Measurements from ENCODE around the gene BICD2. TPM values are rescaled to one million over a fixed set of nuclear protein-coding genes. Genes with fewer than 3 reads are reported as not detected.

BICD2 gene
- total and polyA plus RNA-seq, 2 of the 13 experiments (the other 11 are each of a cell fraction or from before 2014, with no cell fraction given) = 5.1 to 17.4 TPM

- TF ChIP-seq, protein P1, sequence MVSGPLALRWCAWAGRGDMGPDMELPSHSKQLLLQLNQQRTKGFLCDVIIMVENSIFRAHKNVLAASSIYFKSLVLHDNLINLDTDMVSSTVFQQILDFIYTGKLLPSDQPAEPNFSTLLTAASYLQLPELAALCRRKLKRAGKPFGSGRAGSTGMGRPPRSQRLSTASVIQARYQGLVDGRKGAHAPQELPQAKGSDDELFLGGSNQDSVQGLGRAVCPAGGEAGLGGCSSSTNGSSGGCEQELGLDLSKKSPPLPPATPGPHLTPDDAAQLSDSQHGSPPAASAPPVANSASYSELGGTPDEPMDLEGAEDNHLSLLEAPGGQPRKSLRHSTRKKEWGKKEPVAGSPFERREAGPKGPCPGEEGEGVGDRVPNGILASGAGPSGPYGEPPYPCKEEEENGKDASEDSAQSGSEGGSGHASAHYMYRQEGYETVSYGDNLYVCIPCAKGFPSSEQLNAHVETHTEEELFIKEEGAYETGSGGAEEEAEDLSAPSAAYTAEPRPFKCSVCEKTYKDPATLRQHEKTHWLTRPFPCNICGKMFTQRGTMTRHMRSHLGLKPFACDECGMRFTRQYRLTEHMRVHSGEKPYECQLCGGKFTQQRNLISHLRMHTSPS (CRISPR knock-in tag; IDR thresholded peaks at IDR 0.05; ENCODE audit: low read depth) = peak; percentile 15; the same call in 1 of the 2 replicates
- TF ChIP-seq AGO2 (optimal IDR thresholded peaks at IDR 0.05; ENCODE audit: low read depth, low read length) (peak; percentile 94), TP53 (CRISPR knock-in tag; conservative IDR thresholded peaks at IDR 0.05) (no peak), RBM39 (IDR thresholded peaks at IDR 0.05; ENCODE audit: low read depth, low read length, poor library complexity, severe bottlenecking) (peak; percentile 96), KDM2A (CRISPR knock-in tag; IDR thresholded peaks at IDR 0.05; ENCODE audit: borderline replicate concordance, low read depth) (peak; percentile 88), MED13 (CRISPR knock-in tag; IDR thresholded peaks at IDR 0.05) (0 out of 2 replicates have a peak, but pooled peaks have one; percentile 37), ZNF782 (CRISPR knock-in tag; IDR thresholded peaks at IDR 0.05; ENCODE audit: borderline replicate concordance) (no peak), RARG (CRISPR knock-in tag; IDR thresholded peaks at IDR 0.05; ENCODE audit: low read depth) (no peak), ZBTB7A (CRISPR knock-in tag; IDR thresholded peaks at IDR 0.05) (0 out of 2 replicates have a peak, but pooled peaks have one; percentile 24), ZBTB4 (CRISPR knock-in tag; IDR thresholded peaks at IDR 0.05; ENCODE audit: borderline replicate concordance) (no peak), ZNF530 (CRISPR knock-in tag; IDR thresholded peaks at IDR 0.05; ENCODE audit: low read depth) (no peak), IKZF1 (IDR thresholded peaks at IDR 0.05) (no peak), NFRKB (IDR thresholded peaks at IDR 0.05) (no peak), FOXA1 (IDR thresholded peaks at IDR 0.05) (no peak), FOXA1 (CRISPR knock-in tag; IDR thresholded peaks at IDR 0.05) (no peak), ZNF615 (CRISPR knock-in tag; IDR thresholded peaks at IDR 0.05; ENCODE audit: borderline replicate concordance) (no peak), ERF (CRISPR knock-in tag; IDR thresholded peaks at IDR 0.05) (peak; percentile 40), ZNF720 (CRISPR knock-in tag; IDR thresholded peaks at IDR 0.05) (no peak), ARNT2 (CRISPR knock-in tag; IDR thresholded peaks at IDR 0.05; ENCODE audit: low read depth) (peak; percentile 70), TOPORS (CRISPR knock-in tag; IDR thresholded peaks at IDR 0.05) (no peak), TEAD3 (CRISPR knock-in tag; optimal IDR thresholded peaks at IDR 0.05; ENCODE audit: borderline replicate concordance) (peak; percentile 40), NCOA2 (CRISPR knock-in tag; IDR thresholded peaks at IDR 0.05) (no peak), STAT5B (CRISPR knock-in tag; IDR thresholded peaks at IDR 0.05) (no peak), NR2F6 (IDR thresholded peaks at IDR 0.05) (no peak), NR2F6 (CRISPR knock-in tag; IDR thresholded peaks at IDR 0.05) (no peak), TFDP1 (CRISPR knock-in tag; IDR thresholded peaks at IDR 0.05; ENCODE audit: borderline replicate concordance) (peak; percentile 72; the same call in 1 of the 2 replicates), ZNF768 (CRISPR knock-in tag; IDR thresholded peaks at IDR 0.05) (peak; percentile 81; the same call in 1 of the 2 replicates)
Observed at GRCh38 chr9:92764988-92765936, 629 bp upstream of the BICD2 start (continued).

Data from HepG2 (cell line).